CD4-positive, alpha-beta T cell (primary cell): ENCODE results near the gene RNASEH1. TPM values are rescaled to one million over a fixed set of nuclear protein-coding genes. Genes with fewer than 3 reads are reported as not detected.

ENCODE experiments used
- ATAC-seq: fragments of 200-7000 bp; cut with Tn5 transposase; one replicate; pipeline ENCODE4 v1.10.0; 2022; ENCODE audit warnings: mild to moderate bottlenecking; ENCODE audit not compliant: poor library complexity
- CTCF ChIA-PET: fragments of 350-600 bp; sonication (Branson Sonifier 250); formaldehyde crosslinking; loops from one replicate; lab custom pipeline; 2021; ENCODE audit warnings: antibody characterized with exemption, inconsistent platforms; lab: Charles Lee
- POLR2A ChIA-PET: fragments of 350-600 bp; sonication (Branson Sonifier 250); formaldehyde crosslinking; loops from one replicate; lab custom pipeline; 2021; ENCODE audit warnings: antibody characterized with exemption, inconsistent platforms; lab: Charles Lee
- DNase-seq, 14 experiments: peaks; one replicate each; pipeline ENCODE4 v3.0.0-alpha.2; 2013 to 2020; ENCODE audit warnings: mixed read lengths in 2 of 14
- H3K27ac ChIP-seq, 2 donors: one replicate each; pipeline versions ENCODE4 v1.5.1 to v1.7.0; 2013; ENCODE audit warnings: low read length in 2 of 2, low read depth in 1 of 2, mild to moderate bottlenecking in 1 of 2
- H3K27me3 ChIP-seq, 2 experiments: 1 replicate in 1 of 2; 2 replicates in 1 of 2; pipeline versions ENCODE4 v1.6.1 to v1.7.0; 2013; ENCODE audit warnings: low read length in 2 of 2, control low read depth in 1 of 2, mild to moderate bottlenecking in 1 of 2, moderate library complexity in 1 of 2; ENCODE audit not compliant: insufficient read depth in 2 of 2, control insufficient read depth in 1 of 2
- H3K36me3 ChIP-seq: one replicate; pipeline ENCODE4 v1.6.1; 2013; ENCODE audit warnings: low read length, control low read depth; ENCODE audit not compliant: insufficient read depth
- H3K4me1 ChIP-seq: one replicate; pipeline ENCODE4 v1.6.1; 2013; ENCODE audit warnings: low read length, control low read depth; ENCODE audit not compliant: insufficient read depth
- H3K4me3 ChIP-seq: one replicate; pipeline ENCODE4 v1.5.1; 2013; ENCODE audit warnings: mild to moderate bottlenecking, low read length, moderate library complexity
- H3K9me3 ChIP-seq, 2 experiments: 1 replicate in 1 of 2; 2 replicates in 1 of 2; pipeline versions ENCODE4 v1.6.1 to v1.7.0; 2013; ENCODE audit warnings: low read length in 2 of 2, mild to moderate bottlenecking in 2 of 2, control low read depth in 1 of 2, moderate library complexity in 1 of 2; ENCODE audit not compliant: control insufficient read depth in 1 of 2, insufficient read depth in 1 of 2
- H3K27ac Mint-ChIP-seq: one replicate; pipeline ENCODE4 v1.8.0; 2020; ENCODE audit warnings: mixed read lengths
- H3K27me3 Mint-ChIP-seq: one replicate; pipeline ENCODE4 v1.8.0; 2021; ENCODE audit warnings: mixed read lengths
- H3K36me3 Mint-ChIP-seq: one replicate; pipeline ENCODE4 v1.8.0; 2021; ENCODE audit warnings: low read depth, mixed read lengths
- H3K4me1 Mint-ChIP-seq: one replicate; pipeline ENCODE4 v1.8.0; 2021; ENCODE audit warnings: low read depth, mixed read lengths
- H3K4me3 Mint-ChIP-seq: one replicate; pipeline ENCODE4 v1.8.0; 2020; ENCODE audit warnings: mild to moderate bottlenecking, mixed read lengths
- H3K9me3 Mint-ChIP-seq: one replicate; pipeline ENCODE4 v1.8.0; 2020; ENCODE audit warnings: mixed read lengths
- CTCF ChIP-seq: fragments of 200-600 bp; IDR thresholded peaks from one replicate; pipeline ENCODE4 v1.8.0; 2022; ENCODE audit warnings: antibody characterized with exemption, mild to moderate bottlenecking
- intact Hi-C, 2 experiments: fragments of 100-400 bp; cut with DNase I in 1 of 2; cut with micrococcal nuclease in 1 of 2; formaldehyde crosslinking; loops; one replicate each; pipeline versions ENCODE4 v1.15.1 to v1.9.0; 2023 to 2025; cut with DNase I, micrococcal nuclease
- total RNA-seq, 174 experiments: library from RNA in 2 of 174; stranded (reverse) in 2 of 174; gene quantifications; one replicate each; pipeline ENCODE4 v1.2.3 and lab custom pipeline; 2021 to 2026

The RNASEH1 gene
- total RNA-seq, 2 experiments from 2014 or later: 31.5 to 31.9 TPM

GRCh38 chr2:3585261-3586109 lies 27.4 kb upstream of the RNASEH1 start:
- no peak overlapping the region for H3K27ac Mint-ChIP-seq
- DNase-seq (no peak), ATAC-seq (no peak)
- H3K27me3 ChIP-seq: no peaks in the 10 kb centered on the region
- H3K4me1 ChIP-seq: no peaks in the 10 kb centered on the region
- peaks cover 37% of the 10 kb centered on the region for H3K36me3 ChIP-seq
- H3K27me3 Mint-ChIP-seq: no peaks in the 10 kb centered on the region
- intact Hi-C loops: no loop called here
- H3K4me1 Mint-ChIP-seq: no peaks in the 10 kb centered on the region
- peaks cover 73% of the 10 kb centered on the region for H3K36me3 Mint-ChIP-seq
- H3K4me3 Mint-ChIP-seq: no peak overlapping the region
- TF ChIP-seq CTCF: no peak
- H3K9me3 Mint-ChIP-seq: no peaks in the 10 kb centered on the region
- no peak overlapping the region for H3K4me3 ChIP-seq
- H3K27ac ChIP-seq: no peak overlapping the region
- POLR2A ChIA-PET: no interaction called here
- CTCF ChIA-PET: no interaction called here
- no peaks in the 10 kb centered on the region for H3K9me3 ChIP-seq

- no peak overlapping the region for H3K27ac Mint-ChIP-seq
- Histone ChIP-seq H3K9me3 (no peaks in the 10 kb centered on the region), H3K36me3 (peaks cover 44% of the 10 kb centered on the region), H3K4me3 (no peak overlapping the region), H3K27ac (no peak overlapping the region), H3K27me3 (no peaks in the 10 kb centered on the region), H3K4me1 (no peaks in the 10 kb centered on the region)
- H3K36me3 Mint-ChIP-seq: peaks cover 78% of the 10 kb centered on the region
- H3K9me3 Mint-ChIP-seq: no peaks in the 10 kb centered on the region
- no peaks in the 10 kb centered on the region for H3K27me3 Mint-ChIP-seq
- no peak overlapping the region for H3K4me3 Mint-ChIP-seq
- DNase-seq: no peak
- no peak for ATAC-seq
- ChIA-PET CTCF (no interaction called here), POLR2A (no interaction called here)
- H3K4me1 Mint-ChIP-seq: peaks cover under 1% of the 10 kb centered on the region
- intact Hi-C loops: no loop called here
- TF ChIP-seq CTCF: no peak
Measured at GRCh38 chr2:3584608-3585260, 26.6 kb upstream of the RNASEH1 start.

GRCh38 chr2:3584076-3584475 lies 25.9 kb upstream of the RNASEH1 start:
- H3K27me3 ChIP-seq: no peaks in the 10 kb centered on the region
- Mint-ChIP-seq H3K36me3 (peaks cover 78% of the 10 kb centered on the region), H3K27me3 (no peaks in the 10 kb centered on the region), H3K27ac (no peak overlapping the region), H3K4me1 (peaks cover 7% of the 10 kb centered on the region), H3K9me3 (no peaks in the 10 kb centered on the region), H3K4me3 (no peak overlapping the region)
- no peak for DNase-seq
- no peak for TF ChIP-seq CTCF
- H3K36me3 ChIP-seq: peaks cover 51% of the 10 kb centered on the region
- CTCF ChIA-PET: no interaction called here
- H3K4me1 ChIP-seq: no peaks in the 10 kb centered on the region
- no peaks in the 10 kb centered on the region for H3K9me3 ChIP-seq
- H3K4me3 ChIP-seq: no peak overlapping the region
- POLR2A ChIA-PET: no interaction called here
- intact Hi-C loops: no loop called here
- H3K27ac ChIP-seq: no peak overlapping the region
- no peak for ATAC-seq
